Cortex of kidney (tissue), 1 donor: Measurements from ENCODE around the gene PPP2R2C.

Experiments used
- DNase-seq: peaks from one replicate; lab custom pipeline; 2025; lab: John Stamatoyannopoulos, UW

The PPP2R2C gene

DNA sequence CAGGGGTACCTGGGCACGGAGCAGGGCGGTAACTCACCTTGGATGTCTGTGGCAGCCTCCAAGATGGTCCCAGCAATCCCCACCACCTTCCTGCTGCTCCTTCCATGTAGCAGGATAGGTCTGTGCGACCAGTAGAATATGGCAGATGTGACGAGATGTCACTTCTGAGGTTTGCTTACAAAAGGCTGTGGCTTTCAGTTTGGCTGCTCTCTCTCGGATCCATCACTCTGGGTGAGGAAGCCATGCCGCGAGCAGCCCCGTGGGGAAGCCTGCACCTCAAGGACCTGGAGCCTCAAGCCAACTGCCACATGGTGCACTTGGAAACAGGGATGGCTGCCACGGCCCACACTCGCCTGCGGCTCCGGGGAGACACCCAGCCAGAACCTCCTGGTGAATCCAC is 165.2 kb downstream of the PPP2R2C start:
- DNase-seq: no peak

- DNase-seq: no peak
Observed at GRCh38 chr4:6306299-6306698, 166.1 kb downstream of the PPP2R2C start.

GRCh38 chr4:6303943-6304342 is 168.5 kb downstream of the PPP2R2C start:
- no peak for DNase-seq

- DNase-seq: no peak
Observed at GRCh38 chr4:6302869-6303268, 169.5 kb downstream of the PPP2R2C start.

GRCh38 chr4:6301732-6302442 is 170.5 kb downstream of the PPP2R2C start:
- no peak for DNase-seq

- no peak for DNase-seq
Observed at GRCh38 chr4:6301051-6301731, 171.2 kb downstream of the PPP2R2C start.

DNA sequence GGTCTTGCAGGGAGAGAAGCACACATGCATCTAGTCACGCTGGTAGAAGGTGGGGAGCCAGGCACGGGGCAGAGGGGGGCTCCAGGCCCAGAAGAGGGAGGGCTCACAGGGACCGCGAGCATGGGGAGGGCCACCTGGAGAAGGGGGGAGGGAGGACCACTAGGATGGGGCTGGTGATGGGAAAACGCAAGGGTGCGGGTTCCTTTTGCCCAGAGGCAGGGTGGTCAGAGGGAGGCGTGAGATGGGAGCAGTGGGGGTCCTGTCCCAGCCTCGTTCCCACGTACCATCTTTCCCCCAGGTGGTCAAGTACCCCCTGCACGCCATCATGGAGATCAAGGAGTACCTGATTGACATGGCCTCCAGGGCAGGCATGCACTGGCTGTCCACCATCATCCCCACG is 172.1 kb downstream of the PPP2R2C start:
- DNase-seq: no peak

DNA sequence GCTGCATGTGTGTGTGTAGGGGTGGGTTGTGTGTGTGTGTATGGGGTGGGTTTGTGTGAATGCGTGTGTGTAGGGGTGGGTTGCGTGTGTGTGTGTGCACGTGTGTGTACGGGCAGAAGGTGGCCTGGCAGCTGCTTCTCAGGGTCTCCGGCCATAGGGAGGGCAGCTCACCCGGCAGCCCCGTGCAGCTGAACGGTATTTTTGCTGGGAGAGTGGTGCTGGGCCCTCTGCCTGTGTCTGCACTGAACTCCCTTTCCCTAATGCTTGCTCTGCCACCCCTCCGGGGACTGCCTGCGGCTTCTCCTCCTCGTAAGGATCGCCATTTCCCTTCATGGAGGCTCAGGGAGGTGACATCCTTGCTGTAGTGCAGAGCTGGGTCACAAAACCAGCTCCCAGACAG is 172.5 kb downstream of the PPP2R2C start:
- DNase-seq: no peak

- no peak for DNase-seq
Observed at GRCh38 chr4:6298852-6299251, 173.6 kb downstream of the PPP2R2C start.

GRCh38 chr4:6298035-6298434 is 174.4 kb downstream of the PPP2R2C start:
- no peak for DNase-seq

GRCh38 chr4:6297266-6297815 is 175.1 kb downstream of the PPP2R2C start:
- no peak for DNase-seq

- no peak for DNase-seq
Observed at GRCh38 chr4:6296026-6296425, 176.4 kb downstream of the PPP2R2C start.

GRCh38 chr4:6295495-6295894 is 176.9 kb downstream of the PPP2R2C start:
- no peak for DNase-seq

GRCh38 chr4:6294705-6295421 is 177.6 kb downstream of the PPP2R2C start:
- no peak for DNase-seq

- no peak for DNase-seq
Observed at GRCh38 chr4:6293661-6294060, 178.8 kb downstream of the PPP2R2C start.

- no peak for DNase-seq
Observed at GRCh38 chr4:6293097-6293445, 179.3 kb downstream of the PPP2R2C start.

DNA sequence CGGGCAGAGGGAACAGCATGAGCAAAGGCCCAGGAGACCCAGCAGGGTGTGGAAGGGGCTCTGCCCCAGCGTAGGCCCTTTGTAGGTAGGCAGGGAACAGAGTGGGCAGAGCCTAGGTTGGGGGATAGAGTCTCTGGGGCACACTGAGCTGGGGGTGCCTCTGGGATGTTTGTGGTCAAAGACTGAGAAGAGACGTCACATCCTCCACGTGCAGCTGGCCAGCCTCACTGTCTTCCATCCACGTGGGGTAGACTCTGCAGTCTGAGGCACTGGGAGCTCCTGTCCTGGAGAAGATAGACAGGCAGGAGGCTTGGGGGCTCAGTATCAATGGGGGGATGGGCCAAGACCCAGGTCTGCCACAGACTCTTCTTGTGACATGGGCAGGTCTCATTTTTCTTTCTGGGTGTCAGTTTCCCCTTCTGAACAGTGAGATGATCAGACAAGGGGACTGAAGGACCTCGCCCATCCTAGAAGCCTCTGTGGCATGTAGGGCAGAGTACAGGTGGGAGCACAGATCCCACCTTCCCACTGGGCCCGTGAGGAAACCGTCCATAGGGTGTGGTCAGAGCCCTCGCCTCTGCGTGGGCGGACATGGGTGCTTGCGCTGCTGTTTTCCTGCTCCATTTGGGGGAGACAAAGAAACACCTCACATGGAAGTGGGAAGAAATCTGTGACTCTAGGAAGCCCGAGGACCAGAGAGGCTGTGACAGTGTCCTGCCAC is 179.9 kb downstream of the PPP2R2C start:
- no peak for DNase-seq

DNA sequence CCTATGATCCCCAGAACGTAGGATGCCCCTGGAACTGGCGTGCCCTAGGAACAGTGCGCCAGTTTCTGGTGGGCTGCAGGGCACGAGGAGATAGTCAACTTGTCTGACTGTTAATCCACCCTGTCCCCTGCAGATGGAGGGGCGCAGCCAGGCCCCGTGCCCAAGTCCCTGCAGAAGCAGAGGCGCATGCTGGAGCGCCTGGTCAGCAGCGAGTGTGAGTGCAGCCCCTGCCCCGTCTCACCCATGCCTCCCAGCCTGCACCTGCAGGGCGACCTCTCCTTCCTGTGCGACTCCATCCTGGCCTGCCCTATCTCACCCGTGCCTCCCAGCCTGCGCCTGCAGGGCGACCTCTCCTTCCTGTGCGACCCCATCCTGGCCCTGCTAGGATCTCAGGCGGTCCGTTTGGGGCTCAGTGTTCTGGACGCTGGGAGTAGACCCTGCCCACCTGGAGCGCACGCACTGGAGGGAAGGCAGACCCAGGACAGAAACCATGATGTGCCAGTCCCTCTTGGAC is 180.6 kb downstream of the PPP2R2C start:
- DNase-seq: no peak

GRCh38 chr4:6290769-6291547 is 181.5 kb downstream of the PPP2R2C start:
- no peak for DNase-seq

DNA sequence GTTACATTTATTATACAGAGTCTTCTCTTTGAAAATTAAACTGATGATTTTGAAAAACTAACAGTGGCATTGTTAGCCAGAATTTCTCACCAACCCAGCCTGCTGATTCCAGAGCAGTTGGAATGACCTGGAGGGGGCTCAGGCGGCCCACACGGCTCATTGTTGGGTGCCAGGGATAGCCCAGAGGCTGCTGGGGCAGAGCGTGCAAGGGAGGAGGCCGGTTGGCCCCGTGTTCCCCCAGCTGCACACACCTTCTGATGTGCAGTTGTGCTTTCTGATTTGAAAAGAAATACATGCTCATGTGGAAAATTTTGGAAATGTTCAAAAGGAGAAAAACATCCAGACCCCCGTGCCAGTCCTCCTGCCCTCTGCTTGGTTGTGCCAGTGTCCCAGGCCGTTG is 182.2 kb downstream of the PPP2R2C start:
- DNase-seq: no peak

DNA sequence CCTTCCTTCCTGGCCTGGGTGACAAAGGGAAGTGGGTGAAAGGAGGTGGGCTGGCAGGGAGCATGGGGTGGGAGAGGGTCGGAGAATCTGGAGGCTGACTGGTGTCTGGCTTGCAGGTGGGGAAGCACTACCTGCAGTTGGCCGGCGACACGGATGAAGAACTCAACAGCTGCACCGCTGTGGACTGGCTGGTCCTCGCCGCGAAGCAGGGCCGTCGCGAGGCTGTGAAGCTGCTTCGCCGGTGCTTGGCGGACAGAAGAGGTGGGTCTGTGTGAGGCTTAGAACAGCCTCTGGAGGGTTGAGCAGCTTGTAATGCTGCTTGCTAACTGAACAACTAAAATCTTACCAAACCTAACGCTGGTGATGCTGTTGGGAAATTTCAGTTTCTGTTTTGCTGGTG is 183.5 kb downstream of the PPP2R2C start:
- DNase-seq: no peak
